ENCODE measurements around the gene TOMM6.

TOMM6 gene

DNA sequence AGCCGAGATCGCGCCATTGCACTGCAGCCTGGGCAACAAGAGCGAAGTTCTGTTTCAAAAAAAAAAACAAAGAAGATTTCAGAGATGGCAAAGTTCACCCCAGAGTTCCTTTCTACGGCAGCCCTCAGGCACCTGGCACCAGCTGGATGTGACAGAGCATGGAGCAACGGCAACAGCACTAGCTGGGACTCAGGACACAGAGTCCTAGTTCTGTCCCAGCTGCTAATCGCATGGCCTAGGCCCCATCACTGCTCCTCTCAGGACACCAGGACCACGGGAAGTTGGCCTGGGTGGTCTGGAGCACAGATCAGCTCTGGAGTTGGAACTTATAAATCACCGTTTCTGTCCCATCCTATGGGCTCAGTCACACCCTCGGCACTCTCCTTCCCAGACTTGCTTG, 41.4 kb upstream of the TOMM6 start:
- no peak for DNase-seq (ENCODE audit: low read depth)

DNA sequence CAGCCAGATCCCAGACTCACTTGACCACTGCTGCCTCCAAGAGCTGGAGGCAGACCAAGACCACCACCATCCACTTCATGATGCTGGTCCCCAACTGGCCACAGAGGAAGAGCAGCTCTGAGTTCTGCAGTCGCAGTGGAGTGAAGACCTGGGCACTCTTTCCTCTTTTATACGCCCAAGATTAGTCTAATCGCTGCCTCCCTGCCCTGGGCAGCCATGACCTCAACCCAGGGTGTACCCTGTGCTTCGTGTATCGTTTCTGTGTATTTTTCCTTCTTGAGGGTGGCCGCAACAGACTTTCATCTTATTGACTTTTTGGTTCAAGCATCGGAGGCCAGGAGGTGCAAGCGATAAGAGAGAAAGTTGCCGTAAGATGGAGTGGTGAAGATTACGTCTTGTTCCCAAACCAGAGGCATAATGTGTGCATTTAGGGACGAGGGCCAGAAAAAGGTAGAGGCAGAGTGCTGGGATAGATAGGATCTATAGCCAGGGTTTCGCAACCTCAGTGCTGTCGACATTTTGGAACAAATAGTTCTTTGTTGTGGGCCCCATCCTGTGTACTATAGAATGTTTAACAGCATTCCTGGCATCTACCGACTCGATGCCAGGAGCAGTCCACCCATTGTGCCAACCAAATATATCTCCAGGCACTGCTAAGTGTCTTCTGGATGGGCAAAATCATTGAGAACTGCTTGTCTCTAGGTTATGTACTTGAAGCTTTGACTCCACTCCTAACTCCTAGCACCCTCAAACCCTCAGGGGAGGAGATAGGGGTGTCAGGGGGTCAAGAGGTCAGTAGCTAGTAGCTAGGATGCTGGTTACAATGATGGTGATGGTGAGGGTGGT, 40.0 kb upstream of the TOMM6 start, which contains the start of gene PGC:
TSS of gene PGC (minus strand) at position 142 of the 846 bp plus-strand sequence. CDS start at position 79, 63 bp downstream.
- H3K4me3 ChIP-seq (ENCODE audit: low read depth, low read length) = no peak within 1 kb of the TSS
- TF ChIP-seq, protein P1, sequence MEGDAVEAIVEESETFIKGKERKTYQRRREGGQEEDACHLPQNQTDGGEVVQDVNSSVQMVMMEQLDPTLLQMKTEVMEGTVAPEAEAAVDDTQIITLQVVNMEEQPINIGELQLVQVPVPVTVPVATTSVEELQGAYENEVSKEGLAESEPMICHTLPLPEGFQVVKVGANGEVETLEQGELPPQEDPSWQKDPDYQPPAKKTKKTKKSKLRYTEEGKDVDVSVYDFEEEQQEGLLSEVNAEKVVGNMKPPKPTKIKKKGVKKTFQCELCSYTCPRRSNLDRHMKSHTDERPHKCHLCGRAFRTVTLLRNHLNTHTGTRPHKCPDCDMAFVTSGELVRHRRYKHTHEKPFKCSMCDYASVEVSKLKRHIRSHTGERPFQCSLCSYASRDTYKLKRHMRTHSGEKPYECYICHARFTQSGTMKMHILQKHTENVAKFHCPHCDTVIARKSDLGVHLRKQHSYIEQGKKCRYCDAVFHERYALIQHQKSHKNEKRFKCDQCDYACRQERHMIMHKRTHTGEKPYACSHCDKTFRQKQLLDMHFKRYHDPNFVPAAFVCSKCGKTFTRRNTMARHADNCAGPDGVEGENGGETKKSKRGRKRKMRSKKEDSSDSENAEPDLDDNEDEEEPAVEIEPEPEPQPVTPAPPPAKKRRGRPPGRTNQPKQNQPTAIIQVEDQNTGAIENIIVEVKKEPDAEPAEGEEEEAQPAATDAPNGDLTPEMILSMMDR (IDR thresholded peaks at IDR 0.05; ENCODE audit: low read depth, low read length, missing control alignments) = no peak
- no peak for DNase-seq (ENCODE audit: low read depth)

More for the DNA sequence above, 41.4 kb upstream of the TOMM6 start:
- H3K4me3 ChIP-seq (ENCODE audit: low read depth, low read length) = no peak overlapping the region
- TF ChIP-seq, protein P1 (IDR thresholded peaks at IDR 0.05; ENCODE audit: low read depth, low read length, missing control alignments) = no peak

DNA sequence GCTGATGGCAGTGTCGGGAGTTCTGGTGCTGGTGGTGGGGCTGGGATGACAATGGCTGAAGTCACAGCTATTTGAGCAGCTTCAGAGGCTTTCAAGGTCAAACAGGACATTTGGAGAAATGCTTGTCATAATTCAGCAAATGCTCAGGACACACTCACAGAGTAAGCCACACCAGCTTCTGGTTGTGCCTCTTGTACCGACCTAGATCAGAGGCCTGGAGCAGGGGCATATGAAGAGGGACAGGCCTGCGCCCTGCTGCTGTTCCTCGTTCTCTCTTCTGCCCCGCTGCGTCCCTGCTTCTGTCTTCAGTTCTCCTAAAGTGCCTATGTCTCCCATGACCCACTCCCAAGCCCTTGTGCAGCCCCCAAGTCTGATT, 39.4 kb upstream of the TOMM6 start:
- no peak overlapping the region for H3K4me3 ChIP-seq (ENCODE audit: low read depth, low read length)
- TF ChIP-seq, protein P1 (IDR thresholded peaks at IDR 0.05; ENCODE audit: low read depth, low read length, missing control alignments) = no peak
- no peak for DNase-seq (ENCODE audit: low read depth)

DNA sequence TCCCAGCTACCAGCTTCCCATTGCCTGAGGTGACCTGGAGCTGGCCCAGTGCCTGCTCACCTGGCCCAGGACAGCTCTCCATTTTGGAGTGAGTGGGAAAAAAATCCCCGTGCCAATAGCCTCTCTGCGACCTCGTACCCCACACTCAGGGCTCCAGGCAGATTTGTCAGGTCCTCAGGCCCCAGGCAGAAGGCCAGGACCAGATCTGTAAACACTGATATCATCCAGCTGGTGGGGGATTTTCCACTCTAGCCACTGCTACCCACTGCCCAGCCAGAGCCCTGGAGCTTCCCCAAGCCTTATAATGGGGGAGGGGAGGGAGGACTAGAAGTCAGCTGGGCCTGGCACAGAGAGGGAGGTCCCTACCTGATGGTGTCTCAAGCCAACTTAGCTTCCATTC, 39.0 kb upstream of the TOMM6 start:
- no peak for DNase-seq (ENCODE audit: low read depth)
- TF ChIP-seq, protein P1 (IDR thresholded peaks at IDR 0.05; ENCODE audit: low read depth, low read length, missing control alignments) = no peak
- no peak overlapping the region for H3K4me3 ChIP-seq (ENCODE audit: low read depth, low read length)

DNA sequence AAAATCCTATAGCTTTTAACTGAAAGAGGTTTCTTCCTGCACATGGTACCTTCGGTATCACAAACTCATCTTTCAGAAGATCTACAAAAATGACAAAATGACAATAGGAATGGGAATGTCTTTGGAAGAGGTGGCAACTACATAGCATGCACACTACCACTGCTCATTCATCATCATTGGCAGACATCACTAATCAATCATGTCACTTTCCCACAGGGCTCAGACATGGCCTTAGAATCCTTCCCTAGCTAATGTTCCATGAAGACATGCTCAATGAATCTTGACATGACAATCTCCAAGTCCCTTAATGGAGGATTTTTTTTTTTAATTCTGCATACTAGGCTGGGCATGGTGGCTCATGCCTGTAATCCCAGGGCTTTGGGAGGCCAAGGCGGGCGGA, 37.1 kb upstream of the TOMM6 start:
- no peak overlapping the region for H3K4me3 ChIP-seq (ENCODE audit: low read depth, low read length)
- TF ChIP-seq, protein P1 (IDR thresholded peaks at IDR 0.05; ENCODE audit: low read depth, low read length, missing control alignments) = no peak
- DNase-seq (ENCODE audit: low read depth) = no peak

DNA sequence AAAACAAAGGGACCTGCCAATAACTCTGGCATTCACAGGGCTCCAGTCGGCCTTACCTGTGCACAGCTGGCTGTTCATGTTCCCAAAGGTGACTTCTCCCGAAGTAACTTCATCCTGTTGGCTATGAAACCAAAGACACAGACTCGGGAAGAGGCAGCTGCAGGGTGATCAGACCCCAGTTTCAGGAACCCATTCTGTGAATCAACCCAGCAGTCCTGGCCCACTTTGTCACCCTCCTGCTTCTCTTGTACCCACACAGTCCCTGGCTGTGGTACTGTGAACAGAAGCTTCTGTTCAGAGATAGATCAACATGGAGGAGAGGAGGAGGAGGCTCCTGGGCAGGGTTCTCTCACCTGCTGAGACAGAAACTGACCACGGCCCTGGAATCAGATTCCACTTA, 31.6 kb upstream of the TOMM6 start:
- TF ChIP-seq, protein P1 (IDR thresholded peaks at IDR 0.05; ENCODE audit: low read depth, low read length, missing control alignments) = no peak
- no peak overlapping the region for H3K4me3 ChIP-seq (ENCODE audit: low read depth, low read length)

DNA sequence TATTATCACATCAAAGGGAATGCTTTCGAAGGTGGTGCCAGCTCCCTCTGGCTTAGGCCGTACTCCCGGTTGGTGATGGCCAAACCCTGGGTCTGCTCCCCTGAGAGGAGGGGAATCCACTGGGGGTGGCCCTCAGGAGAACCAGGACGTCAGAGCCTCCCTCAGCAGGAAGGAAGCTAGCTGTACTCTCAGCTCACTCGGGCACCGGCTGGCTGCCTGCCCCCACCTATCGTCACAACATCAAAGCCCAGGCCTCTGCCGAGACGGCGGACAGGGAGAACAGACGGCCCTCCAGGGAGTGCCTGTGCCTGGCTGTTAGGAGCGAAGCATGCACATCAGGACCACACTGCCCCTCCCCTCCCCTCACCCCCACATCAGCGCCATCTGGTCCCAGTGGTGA, 31.1 kb upstream of the TOMM6 start:
- no peak for DNase-seq (ENCODE audit: low read depth)
- TF ChIP-seq, protein P1 (IDR thresholded peaks at IDR 0.05; ENCODE audit: low read depth, low read length, missing control alignments) = no peak
- no peak overlapping the region for H3K4me3 ChIP-seq (ENCODE audit: low read depth, low read length)

More for the DNA sequence above, 31.6 kb upstream of the TOMM6 start:
- no peak for DNase-seq (ENCODE audit: low read depth)

Measured in GM12864 (cell line).